Stomach (tissue), 4 donors: ENCODE measurements around the gene ST14.

Source experiments
- POLR2A ChIP-seq, 4 donors: fragments of 450-650 bp; IDR thresholded peaks; one replicate each; pipeline ENCODE4 v1.6.1; 2016; ENCODE audit warnings: antibody characterized with exemption in 4 of 4, control low read depth in 2 of 4, mild to moderate bottlenecking in 1 of 4, moderate library complexity in 1 of 4
- POLR2AphosphoS5 ChIP-seq, 3 donors: sonication (generic); formaldehyde crosslinking; IDR thresholded peaks; one replicate each; pipeline ENCODE4 v1.6.1; 2016; ENCODE audit warnings: antibody characterized with exemption in 3 of 3
- TF ChIP-seq, protein P1 (sequence below), 7 experiments: fragments of 450-650 bp in 4 of 7; fragments of 200-600 bp in 3 of 7; sonication (generic) in 3 of 7; IDR thresholded peaks; one replicate each; pipeline ENCODE4 v1.5.1; 2016 to 2019; ENCODE audit warnings: antibody characterized with exemption in 7 of 7, control low read depth in 2 of 7, mild to moderate bottlenecking in 1 of 7

DNA sequence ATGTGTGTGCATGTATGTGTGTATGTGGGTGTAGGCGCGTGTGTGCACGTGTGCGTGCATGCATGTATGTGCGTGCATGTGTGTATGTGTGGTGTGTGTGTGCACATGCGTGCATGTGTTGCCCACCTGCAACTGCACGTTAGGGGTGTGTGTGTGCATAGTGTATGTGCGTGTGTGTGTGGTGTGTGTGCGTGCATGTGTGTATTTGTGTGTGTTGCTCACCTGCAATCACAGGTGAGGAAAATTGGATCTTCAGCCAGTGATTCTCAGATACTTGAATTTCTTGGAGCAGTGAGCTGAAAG is 54.3 kb downstream of the ST14 start:
- TF ChIP-seq, protein P1, sequence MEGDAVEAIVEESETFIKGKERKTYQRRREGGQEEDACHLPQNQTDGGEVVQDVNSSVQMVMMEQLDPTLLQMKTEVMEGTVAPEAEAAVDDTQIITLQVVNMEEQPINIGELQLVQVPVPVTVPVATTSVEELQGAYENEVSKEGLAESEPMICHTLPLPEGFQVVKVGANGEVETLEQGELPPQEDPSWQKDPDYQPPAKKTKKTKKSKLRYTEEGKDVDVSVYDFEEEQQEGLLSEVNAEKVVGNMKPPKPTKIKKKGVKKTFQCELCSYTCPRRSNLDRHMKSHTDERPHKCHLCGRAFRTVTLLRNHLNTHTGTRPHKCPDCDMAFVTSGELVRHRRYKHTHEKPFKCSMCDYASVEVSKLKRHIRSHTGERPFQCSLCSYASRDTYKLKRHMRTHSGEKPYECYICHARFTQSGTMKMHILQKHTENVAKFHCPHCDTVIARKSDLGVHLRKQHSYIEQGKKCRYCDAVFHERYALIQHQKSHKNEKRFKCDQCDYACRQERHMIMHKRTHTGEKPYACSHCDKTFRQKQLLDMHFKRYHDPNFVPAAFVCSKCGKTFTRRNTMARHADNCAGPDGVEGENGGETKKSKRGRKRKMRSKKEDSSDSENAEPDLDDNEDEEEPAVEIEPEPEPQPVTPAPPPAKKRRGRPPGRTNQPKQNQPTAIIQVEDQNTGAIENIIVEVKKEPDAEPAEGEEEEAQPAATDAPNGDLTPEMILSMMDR (IDR thresholded peaks at IDR 0.05): no peak
- TF ChIP-seq POLR2A (IDR thresholded peaks at IDR 0.05) (no peak), POLR2AphosphoS5 (IDR thresholded peaks at IDR 0.05) (no peak)
